ENCODE results near the gene BICDL1.

The BICDL1 gene

DNA sequence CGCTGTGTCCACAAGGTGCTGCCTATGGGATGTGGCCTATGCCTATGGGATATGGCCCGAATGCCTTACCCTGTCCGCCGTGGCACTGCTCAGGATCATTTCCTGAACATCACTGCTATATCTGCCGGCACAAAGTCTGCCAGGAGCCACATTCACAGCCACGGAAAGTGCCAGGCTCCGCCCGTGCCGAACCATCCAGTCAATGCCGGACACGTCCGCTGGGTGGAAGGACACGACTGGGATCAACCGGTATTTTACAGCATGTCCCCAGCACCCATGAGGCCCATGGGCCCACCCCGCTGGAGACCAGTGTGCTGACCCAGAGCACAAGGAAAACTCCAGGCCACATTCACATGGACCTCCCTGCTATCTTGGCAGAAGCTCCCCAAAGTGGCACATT lies 142.1 kb downstream of the BICDL1 start:
- DNase-seq: no peak

DNA sequence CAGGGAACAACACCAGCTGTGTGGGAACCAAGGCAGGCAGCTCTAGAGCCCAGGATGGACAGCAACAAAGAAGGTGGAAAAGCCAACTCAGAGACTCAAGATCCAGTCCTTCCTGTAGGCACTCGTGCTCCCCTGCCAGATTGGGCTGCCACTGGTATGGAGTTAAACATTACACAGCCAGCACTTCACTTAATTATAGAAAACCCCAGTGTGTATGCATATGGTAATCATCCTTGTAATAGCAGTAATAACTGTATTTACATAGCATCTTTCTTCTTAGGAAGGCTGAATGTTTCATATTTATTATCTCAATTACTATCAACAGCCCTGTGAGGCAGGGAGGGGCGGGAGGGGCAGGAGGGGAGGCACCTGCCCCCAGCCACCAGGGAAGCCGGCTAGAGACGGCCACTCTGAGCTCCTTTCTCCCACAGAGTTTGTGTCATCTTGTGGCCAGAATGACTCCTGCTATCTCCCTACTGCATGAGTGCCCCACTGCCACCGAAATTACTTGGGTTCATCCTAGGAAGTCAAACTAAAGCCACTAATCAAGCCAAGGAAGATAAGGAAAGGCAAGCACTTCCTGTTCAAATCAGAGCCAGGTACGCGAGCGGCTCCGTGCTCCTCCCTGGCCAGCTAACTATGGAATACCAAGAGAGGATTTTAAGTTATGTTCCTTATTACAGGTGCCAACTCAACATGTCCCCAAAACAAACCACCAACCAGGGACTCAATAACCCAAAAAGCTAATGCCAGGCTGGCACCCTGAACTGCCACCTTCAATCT lies 143.2 kb downstream of the BICDL1 start:
- no peak for DNase-seq

DNA sequence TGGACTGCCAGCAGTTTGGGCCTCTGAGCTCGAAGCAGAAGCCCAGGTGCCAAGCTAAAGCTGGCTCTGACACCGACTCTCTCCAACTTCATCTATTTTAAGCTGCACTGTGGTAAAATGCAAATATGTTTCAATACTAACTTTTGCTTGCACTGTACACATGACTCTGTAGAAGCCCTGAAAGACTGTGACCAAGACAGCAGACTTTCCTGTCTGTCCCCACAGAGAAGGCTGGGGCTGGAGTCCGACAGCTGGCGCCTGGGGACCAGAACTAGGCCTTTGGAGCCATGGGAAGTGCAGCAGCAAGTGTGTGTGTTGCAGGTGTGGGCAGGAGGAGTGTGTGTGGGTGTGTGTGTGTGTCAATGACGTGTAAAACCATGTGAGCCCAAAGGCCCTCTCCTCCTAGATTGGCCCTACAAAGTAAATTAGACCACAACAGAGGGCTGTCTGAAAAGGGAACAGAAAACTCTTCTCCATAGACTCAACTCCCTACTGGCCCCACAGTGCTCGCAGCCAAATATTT lies 143.9 kb downstream of the BICDL1 start:
- DNase-seq: no peak

GRCh38 chr12:120134307-120134980 lies 145.4 kb downstream of the BICDL1 start:
- DNase-seq: no peak

- DNase-seq: no peak
Measured at GRCh38 chr12:120136093-120136770, 147.2 kb downstream of the BICDL1 start.

DNA sequence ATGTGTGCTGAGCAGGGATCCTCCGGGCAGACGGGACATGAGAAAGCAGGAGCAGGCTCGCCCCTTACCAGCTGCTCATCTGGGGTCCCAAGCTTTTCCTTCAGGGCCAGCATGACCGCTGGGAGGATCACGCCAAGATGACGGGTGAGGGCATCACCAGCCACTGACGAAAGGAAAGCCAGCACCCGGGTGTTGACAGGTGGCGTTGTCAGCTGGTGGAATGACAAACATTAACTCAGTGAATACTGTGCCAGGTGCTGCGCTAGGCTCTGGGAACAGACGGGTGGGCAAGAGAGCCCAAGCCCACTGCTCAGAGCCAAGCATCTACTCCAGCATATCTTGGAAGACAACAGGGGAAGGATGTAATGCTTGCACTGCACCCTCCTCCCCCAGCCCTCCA lies 148.8 kb downstream of the BICDL1 start:
- no peak for DNase-seq

- DNase-seq: no peak
Measured at GRCh38 chr12:120138366-120138765, 149.3 kb downstream of the BICDL1 start.

DNA sequence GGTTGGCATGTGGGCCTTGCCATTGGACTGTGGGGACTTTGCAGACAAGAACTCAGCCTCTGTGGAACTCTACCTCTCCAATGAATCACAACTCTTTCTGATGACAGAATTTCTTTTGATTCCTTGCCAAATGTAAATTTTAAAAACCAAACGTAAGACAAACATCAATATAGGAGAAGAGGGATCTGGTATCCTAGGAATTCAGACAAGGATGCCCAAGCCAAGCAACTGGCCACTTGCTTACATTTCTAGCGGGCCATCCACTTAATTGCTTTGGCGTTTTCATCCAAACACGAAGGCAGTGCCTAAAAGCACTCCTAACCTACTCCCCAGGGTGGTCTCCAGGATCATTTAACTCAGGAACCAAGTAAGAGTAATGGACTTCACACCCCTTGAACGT lies 150.9 kb downstream of the BICDL1 start:
- DNase-seq: no peak

GRCh38 chr12:120140603-120141002 lies 151.6 kb downstream of the BICDL1 start:
- DNase-seq: no peak

- no peak for DNase-seq
Measured at GRCh38 chr12:120141336-120141735, 152.3 kb downstream of the BICDL1 start.

DNA sequence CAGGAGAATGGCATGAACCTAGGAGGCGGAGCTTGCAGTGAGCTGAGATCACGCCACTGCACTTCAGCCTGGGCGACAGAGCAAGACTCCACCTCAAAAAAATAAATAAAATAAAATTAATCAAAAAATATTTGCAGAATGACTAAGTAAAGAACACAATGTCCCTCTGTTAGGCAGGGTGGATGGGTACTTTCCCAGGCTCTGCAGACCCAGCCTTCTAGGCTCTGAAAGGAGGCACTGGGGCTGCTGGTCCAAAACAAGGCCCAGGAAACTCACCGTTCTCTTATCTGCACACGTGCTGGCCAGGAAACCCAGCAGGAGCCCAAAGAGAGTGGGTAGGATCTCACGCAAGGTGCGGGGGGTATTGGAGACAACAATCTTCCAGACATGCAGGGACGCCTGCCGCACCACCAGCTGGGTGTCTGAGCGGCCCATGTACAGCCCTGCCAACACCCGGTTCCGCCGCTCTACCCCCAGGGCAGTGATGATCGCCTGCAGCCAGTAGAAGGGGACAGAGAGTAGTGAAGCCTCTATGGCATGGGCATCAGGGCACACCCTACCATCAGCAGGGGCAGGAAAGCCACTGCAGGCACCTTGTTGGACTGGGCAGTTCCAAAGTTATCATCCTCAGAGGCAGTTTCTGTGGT lies 153.3 kb downstream of the BICDL1 start:
- DNase-seq: no peak

Measured in NCI-H526 treated with DMSO at 0.1 percent for 48 hours (cell line).